ENCODE results near the gene FAT4.

FAT4 gene

DNA sequence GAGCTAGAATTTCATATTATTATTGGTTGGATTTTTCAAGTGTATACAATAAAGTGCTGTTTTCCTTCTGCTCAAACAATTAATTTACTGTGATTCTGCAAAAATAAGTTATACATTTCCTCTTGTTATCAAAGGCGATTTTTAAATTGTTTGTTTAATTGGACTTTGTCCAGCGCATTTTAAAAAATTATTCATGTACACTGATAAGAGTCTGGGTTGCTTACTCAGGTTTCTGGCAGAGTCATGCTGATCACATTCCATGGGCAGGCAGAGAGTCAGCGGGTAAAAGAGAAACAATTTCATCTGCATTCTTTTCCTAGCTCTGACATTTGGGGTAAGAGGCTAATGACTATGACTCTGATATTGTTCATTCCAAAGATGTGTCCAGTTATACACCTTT is 8.9 kb downstream of the FAT4 start:
- no peak for TF ChIP-seq CTCF (IDR thresholded peaks at IDR 0.05; ENCODE audit: borderline replicate concordance, control extremely low read depth, extremely low read depth, insufficient read depth, missing control alignments)
- no peak for DNase-seq (ENCODE audit: low spot score)
- in situ Hi-C loops (cut with MboI; ENCODE audit: low sequenced_read_pairs, unreplicated experiment), result loop anchor here (25.0 kb wide), 1 partner anchor 1089 kb away; no protein-coding TSS in a partner anchor

DNA sequence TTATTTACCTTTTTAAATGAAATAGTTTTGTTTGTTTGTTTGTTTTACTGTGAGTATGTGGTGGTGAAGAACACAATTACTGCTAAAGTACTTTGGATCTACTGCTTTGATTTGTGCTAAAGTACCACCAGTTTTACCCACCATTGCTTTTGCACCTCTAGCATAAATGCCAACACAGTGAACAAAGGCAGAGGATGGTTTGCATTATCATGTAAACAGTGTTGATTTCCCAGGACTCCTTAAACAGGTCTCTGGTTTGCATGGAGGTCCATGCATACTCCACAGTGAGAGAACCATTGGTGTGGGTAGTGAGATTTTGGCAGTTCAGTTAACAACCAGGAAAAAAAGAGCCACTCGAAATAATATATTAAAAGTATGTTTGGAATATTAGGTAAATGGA is 11.0 kb downstream of the FAT4 start:
- no peak for TF ChIP-seq CTCF (IDR thresholded peaks at IDR 0.05; ENCODE audit: borderline replicate concordance, control extremely low read depth, extremely low read depth, insufficient read depth, missing control alignments)
- DNase-seq (ENCODE audit: low spot score), result no peak
- in situ Hi-C loops (cut with MboI; ENCODE audit: low sequenced_read_pairs, unreplicated experiment), result no loop called here

DNA sequence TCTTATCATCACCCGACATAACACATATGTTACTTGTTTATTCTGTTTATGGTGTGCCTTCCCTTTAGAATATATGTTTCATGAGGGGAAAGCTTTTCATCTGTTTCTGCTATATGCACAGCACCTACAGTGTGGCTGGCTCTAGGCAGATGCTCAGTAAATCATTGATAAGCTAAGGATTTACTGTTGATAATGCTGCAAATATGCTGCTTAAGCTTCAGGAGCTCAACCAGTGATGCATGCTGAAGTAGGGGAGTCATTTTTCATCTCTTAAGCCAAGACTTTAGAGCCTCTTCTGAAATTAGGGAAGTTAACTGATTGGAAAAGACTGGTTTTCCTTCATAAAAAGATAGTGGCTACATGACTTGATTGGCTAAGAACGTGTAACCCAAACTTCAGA is 16.4 kb downstream of the FAT4 start:
- no peak for DNase-seq (ENCODE audit: low spot score)
- in situ Hi-C loops (cut with MboI; ENCODE audit: low sequenced_read_pairs, unreplicated experiment), result no loop called here
- TF ChIP-seq CTCF (IDR thresholded peaks at IDR 0.05; ENCODE audit: borderline replicate concordance, control extremely low read depth, extremely low read depth, insufficient read depth, missing control alignments), result no peak

DNA sequence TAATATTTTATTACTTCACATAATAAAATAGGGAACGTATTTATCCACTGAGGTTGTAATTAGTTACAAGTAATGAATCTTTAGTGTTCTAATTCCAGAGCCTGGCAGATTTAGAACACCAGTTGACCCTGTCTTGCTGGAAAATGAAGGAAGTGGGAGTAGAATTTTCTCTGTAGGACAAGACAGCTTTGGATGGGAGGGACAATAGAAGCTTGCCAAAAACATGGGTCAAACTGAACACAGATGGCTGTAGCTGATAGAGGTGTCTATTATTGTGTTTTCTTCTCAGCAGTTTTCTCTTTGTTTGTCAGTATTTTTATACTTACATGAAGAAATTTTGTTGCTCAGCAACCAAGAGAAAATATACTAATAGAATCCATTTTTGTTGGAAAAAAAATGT is 20.2 kb downstream of the FAT4 start:
- DNase-seq (ENCODE audit: low spot score), result no peak
- no peak for TF ChIP-seq CTCF (IDR thresholded peaks at IDR 0.05; ENCODE audit: borderline replicate concordance, control extremely low read depth, extremely low read depth, insufficient read depth, missing control alignments)
- in situ Hi-C loops (cut with MboI; ENCODE audit: low sequenced_read_pairs, unreplicated experiment), result no loop called here

DNA sequence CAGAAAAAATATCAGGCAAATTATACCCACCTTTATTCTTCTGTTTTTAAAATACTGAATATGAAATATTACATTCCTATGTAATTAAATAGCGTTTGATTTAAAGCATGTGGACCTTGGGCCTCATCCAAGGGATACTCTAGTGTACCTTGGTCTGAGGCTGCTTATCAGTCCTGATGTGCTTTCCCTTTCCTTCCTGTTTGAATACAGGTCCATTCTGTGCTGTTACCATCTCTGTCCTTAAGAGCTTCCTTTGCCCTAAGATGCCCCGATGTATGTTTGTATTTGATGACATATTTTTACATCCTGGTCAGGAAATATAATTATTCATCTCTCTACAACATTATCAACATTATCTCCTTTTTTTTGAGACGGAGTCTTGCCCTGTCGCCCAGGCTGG is 24.1 kb downstream of the FAT4 start:
- DNase-seq (ENCODE audit: low spot score), result no peak
- no peak for TF ChIP-seq CTCF (IDR thresholded peaks at IDR 0.05; ENCODE audit: borderline replicate concordance, control extremely low read depth, extremely low read depth, insufficient read depth, missing control alignments)
- in situ Hi-C loops (cut with MboI; ENCODE audit: low sequenced_read_pairs, unreplicated experiment), result no loop called here

DNA sequence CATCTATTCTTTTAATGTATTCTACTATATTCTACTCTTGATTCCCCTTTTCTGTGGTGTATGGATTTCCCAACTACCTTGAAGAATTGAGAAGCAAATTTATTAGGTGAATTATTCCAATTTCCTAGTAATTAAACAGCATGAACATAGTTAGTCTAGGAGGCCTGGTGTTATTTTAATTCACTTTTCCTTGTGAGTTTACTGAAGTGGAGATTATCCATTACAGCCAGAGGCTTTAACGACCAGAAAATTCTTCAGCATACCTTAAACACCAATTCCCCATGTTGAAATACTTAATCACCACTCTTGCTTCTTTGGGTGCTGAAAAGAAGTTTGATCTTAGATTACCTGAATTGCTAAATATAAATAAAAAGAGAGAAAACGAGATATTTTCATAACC is 29.4 kb downstream of the FAT4 start:
- in situ Hi-C loops (cut with MboI; ENCODE audit: low sequenced_read_pairs, unreplicated experiment), result no loop called here
- TF ChIP-seq CTCF (IDR thresholded peaks at IDR 0.05; ENCODE audit: borderline replicate concordance, control extremely low read depth, extremely low read depth, insufficient read depth, missing control alignments), result no peak
- DNase-seq (ENCODE audit: low spot score), result no peak

DNA sequence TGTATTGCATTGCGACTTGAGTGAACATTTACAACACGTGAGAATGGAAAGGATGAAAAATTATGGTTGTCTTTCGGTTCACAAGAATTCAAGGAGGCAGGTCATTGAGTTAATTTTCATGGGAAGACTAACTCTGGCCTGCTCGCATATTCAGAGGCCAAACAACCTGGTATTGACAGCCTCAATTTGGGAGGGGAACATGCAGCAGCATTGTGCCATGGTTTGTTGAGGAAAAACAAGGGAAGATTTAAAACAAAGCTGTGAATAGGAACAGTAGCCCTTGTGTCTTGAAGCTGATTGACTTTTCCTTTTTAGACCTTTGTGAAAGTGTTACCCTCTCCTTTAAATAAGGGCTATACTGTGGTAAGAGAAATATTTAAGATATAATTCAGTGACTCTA is 31.9 kb downstream of the FAT4 start:
- in situ Hi-C loops (cut with MboI; ENCODE audit: low sequenced_read_pairs, unreplicated experiment), result no loop called here
- no peak for TF ChIP-seq CTCF (IDR thresholded peaks at IDR 0.05; ENCODE audit: borderline replicate concordance, control extremely low read depth, extremely low read depth, insufficient read depth, missing control alignments)

More for the DNA sequence above, 31.9 kb downstream of the FAT4 start:
- DNase-seq (ENCODE audit: low spot score), result no peak
